ENCODE results near the gene LONP1.

Gene LONP1

GRCh38 chr19:5642204-5642603, 77.7 kb downstream of the LONP1 start:
- DNase-seq, result no peak
